HG03354 (cell line): ENCODE measurements around the gene TBC1D17.

Source experiments
- ATAC-seq: cut with Tn5 transposase; IDR thresholded peaks from one replicate; pipeline ENCODE4 v1.9.1; 2021; ENCODE audit warnings: mild to moderate bottlenecking; ENCODE audit not compliant: unreplicated experiment, poor library complexity, severe bottlenecking

The TBC1D17 gene

GRCh38 chr19:49859682-49860335 is 17.7 kb upstream of the TBC1D17 start:
- ATAC-seq, result no peak

DNA sequence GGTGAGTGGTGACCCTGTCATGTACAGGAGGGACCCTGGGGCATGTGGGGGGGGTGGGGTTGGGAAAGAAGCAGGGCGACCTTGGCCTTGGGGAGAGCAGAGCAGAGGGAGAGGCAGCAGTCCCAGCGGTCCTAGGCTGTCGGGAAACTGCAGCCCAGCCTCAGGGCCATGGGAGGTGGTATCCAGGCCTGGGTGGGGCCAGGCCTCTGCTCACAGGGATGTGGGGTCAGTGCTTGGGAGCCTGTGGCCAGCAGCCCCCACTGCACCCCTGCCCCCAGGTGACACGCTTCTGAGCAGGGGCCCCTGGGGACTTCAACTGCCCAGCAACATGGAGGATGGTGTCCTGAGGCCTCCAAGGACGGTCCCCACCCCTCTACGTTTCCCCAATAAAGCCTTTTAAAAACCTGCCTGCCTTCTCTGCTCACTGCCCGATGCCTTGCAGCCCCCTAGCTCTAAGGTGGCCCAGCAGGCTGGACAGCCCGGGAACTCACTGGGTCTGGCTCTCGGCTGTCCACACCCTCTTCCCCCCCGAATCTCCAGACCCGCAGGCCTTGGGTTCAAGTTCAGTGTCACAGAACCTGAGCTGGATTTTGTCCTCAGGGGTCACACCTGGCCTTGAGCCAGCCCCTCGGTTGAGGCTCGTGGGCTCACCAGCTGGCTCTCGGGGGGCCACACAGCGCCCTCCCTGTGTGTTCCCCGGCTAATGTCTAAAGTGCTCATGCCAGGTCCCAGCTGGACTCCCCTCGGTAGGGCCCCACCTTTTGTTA is 17.0 kb upstream of the TBC1D17 start:
- no peak for ATAC-seq

GRCh38 chr19:49861107-49861506 is 16.4 kb upstream of the TBC1D17 start:
- ATAC-seq, result no peak

GRCh38 chr19:49861541-49862378 is 15.7 kb upstream of the TBC1D17 start:
- no peak for ATAC-seq

- ATAC-seq, result no peak
Observed at GRCh38 chr19:49862391-49863253, 14.9 kb upstream of the TBC1D17 start.

- no peak for ATAC-seq
Observed at GRCh38 chr19:49863254-49863934, 14.1 kb upstream of the TBC1D17 start.

DNA sequence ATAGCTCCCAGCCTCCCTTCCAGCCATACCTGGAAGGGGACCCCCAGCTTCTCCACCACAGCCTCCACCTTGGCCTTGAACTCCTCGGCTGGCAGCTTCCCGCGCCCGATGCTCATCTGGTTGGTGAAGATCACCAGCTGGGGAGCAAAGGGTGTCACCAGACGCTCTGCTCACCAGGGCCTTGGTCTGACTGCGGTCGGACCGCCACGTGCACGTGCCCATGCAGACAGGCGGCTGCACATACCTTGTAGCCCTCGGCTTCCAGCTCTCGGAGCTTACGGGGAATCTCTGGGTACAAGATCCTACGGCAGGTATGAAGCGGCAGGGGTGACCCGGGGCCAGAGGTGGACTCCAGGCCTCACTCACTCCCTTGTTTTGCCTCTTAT is 13.6 kb upstream of the TBC1D17 start:
- ATAC-seq, result no peak

DNA sequence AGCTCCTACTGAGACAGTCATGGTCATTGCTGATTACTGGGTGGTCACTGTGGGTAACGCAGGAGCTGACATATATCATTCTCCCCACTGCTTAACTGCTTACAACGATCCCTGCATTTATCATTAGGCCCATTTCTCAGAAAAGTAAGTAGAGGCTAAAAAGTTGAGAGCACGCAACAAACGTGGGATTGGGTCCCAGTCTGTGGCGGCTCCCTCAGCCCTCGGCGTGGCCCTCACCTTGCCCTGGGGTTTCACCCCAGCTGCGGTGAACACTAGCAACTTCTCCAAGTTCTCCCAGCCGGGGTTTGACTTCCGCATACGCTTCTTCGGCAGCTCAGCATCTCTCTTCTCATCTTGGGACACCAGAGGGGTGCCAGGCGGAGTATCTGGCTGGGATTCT is 12.6 kb upstream of the TBC1D17 start:
- no peak for ATAC-seq

- ATAC-seq, result peak; percentile 50
Observed at GRCh38 chr19:49866933-49867782, 10.3 kb upstream of the TBC1D17 start, which contains the start of gene PNKP. Gene PNKP, minus strand, starts transcription at chr19:49867576. Its CDS starts 372 bp downstream, at chr19:49867204.

DNA sequence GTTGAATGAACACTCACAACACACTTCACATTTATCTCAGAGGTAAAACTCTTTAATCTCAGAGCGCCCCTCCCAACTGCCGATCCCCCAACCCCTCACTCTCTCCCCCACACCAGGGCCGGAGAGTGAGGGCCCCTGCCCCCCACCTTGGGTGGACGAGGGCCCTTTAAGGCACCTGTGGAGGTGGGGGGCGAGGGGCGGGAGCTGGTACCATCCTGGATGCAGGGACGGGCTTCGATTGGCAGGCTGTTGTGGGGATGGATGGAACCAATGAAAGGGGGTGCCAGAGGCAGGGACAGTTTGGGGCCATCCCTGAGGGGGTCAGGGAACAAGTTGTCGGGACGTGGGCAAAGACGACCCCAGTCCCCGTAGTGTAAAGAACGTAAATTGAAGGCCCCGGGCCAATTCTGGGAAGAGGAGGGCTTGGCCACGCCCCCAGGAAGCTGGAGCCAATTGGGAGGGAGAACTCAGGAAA is 8.5 kb upstream of the TBC1D17 start:
- peak; percentile 5 for ATAC-seq

DNA sequence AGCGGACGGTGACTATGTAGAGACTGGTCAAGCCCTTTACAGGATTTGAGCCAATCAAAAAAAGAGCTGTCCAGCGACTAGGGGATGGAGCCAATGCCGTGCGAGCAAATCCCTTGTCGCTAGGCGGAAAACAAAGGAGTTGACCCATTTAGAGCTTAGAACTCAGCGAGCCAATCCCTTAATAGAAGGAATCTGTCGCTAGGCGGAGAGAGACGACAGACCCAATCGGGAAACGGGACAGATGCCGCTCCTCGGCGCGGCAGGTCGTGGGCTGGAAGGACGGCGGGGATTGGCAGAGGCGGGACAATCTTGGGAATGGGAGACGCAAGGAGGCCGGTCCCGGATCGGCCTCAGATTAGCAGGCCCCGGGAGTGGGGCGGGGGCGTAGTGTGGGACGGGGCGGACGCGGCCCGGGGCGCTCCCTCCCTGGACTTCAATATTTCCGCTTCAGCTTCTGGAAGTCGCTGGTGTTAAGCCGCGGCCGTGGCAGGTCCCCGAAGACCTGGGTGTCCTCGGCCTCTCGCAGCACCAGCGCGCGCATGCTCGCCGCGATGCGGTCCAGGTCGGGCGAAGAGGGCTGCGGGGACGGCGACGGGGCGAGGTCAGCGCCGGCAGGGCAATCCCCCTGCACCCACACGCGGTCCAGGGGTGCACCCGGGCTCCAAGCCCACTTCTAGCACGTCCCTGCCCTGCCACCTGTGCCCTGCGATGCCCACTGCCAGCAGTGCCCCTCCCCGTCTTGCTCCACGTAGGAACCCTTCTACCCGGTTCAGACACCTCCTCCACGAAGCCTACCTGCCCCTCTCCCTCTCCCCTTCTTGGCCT is 7.8 kb upstream of the TBC1D17 start:
- ATAC-seq, result peak; percentile 72

DNA sequence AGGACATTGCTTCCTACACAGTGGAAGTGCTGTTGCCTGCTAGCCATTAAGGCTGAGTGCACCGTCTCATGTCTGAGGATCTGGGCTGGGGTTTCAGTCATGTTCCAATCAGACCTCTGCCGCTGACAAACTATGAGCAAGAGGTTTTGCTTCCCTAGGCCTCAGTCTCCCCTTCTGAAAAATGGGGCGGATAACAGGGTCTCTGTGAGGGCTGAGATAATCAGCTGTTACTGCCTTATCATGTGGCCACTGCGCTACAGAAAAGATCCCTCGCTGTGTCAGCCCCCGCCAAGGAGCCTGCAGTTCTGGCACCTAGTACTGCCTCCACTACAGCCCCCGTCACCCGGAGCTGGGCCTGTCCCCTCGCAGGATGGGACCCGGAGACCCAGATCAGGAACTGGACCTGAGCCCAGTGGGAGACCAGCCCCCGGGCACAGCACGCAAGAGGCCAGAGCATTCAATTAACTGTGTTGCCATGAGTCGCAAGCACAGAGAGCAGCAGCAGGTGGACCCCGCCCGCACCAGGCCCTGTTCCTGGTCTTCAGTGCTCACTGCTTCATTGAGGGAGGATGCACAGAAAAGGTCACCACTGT is 7.1 kb upstream of the TBC1D17 start:
- no peak for ATAC-seq

DNA sequence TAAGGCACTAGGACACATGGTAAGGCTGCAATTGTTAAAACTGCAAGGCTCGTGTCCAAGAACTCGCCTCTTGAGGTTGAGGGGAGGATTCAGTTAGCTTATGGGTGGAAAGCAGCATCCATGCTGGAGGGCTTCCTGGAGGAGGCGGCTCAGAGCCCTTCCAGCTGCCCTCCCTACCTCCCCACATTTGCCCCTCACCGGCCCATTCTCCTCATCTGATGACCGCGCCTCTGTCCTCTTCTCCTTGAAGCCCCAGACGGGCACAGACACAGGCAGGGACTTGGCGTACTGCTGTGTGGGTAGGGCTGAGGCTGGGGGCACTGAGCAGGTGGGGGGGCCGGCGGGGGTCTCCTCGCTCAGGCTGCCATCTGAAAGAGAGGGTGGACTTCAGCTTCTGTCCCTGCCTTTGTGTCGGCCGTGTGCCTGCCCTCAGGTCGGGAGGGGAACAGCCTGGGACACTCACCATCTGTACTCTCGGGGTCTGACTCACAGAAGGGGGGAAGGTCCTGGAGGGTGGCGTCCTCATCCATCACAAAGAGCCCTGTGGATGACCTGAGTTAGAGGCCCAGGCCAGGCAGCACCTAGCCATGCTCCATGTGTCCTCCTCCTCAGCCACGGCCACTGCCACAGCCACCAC is 6.0 kb upstream of the TBC1D17 start:
- no peak for ATAC-seq

DNA sequence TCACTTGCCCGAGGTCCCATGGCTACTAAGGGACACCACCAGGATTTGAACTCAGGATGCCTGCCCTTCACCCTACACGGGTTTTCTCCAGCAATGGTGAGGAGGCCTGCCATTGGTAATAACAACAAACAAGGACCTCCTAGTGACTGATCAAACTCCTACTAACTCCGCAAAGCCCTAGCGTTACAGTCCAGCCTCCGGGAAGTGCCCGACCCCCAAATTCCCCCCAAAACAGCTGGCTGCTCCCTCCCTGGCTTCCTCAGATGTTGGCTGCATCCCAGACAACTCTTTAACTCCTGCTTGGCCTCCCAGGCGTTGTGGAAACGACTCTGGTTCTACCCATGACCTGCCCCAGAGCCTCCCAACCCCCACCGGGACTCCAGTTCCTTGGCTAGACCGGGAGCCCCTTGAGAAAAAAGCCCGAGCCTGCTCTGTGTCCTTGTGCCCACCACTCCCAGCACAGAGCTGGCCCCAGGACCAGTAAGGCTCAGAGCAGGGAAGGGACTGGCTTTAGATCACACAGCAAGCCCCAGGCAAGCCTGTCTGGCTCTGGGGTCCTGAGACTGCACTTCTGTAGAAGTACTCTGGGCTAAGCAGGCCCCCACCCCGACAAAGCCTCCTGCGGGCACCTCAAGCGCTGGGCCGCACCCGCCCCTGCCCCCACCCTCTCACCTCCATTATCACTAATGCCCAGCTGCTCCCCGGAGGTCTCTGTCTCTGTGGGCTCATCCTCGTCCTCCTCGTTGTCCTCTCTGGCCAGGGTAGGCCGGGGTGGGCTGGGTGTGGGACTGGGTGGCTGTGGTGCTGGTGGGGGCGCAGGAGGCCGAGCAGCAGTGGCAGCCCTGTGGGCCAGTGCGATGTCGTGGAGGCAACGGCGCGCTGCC is 5.0 kb upstream of the TBC1D17 start:
- ATAC-seq, result no peak

DNA sequence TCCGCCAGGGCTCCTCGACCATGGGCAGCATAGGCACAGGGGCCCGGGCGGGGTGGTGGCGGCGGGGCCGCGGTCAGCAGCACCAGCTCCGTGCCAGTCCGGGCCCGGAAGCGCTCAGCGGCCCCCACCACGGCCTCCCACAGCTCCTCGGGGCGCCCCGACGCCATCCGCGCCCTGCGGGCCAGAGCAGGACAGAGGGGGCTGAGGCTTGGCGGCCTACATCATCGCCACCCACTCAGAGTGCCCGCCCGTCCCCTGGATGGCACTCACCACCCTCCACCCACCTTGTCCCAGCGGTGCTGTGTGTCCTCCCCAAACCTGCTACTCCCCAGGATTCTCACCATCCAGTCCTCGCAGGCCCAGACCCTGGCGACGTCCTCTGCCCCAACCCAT is 4.4 kb upstream of the TBC1D17 start:
- no peak for ATAC-seq

- ATAC-seq, result no peak
Observed at GRCh38 chr19:49873834-49874233, 3.7 kb upstream of the TBC1D17 start.
